UCSD-AML1 (cell line): ENCODE data around the gene ROR1.

ENCODE experiments used
- DNase-seq: peaks from one replicate; lab custom pipeline; 2025; ENCODE audit not compliant: unreplicated experiment; lab: John Stamatoyannopoulos, UW

ROR1 gene

DNA sequence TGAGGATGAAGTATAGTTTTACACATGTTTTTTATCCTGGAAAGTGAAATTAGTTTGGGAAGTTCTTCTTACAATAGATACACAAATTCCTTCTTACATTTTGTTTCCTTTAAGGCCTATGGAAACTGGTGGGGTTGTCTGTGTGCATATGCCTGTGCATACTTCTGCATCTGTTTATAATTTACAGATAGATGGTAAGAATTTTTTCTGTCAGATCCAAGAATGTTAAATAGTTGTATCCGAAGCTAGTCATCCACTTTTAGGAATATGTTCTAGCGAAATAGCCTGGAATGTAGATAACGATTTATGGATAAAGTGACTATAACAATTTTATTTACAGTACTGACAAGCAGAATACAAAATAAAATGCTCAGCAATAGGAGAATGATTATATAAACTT lies 194.1 kb downstream of the ROR1 start:
- DNase-seq, result no peak

DNA sequence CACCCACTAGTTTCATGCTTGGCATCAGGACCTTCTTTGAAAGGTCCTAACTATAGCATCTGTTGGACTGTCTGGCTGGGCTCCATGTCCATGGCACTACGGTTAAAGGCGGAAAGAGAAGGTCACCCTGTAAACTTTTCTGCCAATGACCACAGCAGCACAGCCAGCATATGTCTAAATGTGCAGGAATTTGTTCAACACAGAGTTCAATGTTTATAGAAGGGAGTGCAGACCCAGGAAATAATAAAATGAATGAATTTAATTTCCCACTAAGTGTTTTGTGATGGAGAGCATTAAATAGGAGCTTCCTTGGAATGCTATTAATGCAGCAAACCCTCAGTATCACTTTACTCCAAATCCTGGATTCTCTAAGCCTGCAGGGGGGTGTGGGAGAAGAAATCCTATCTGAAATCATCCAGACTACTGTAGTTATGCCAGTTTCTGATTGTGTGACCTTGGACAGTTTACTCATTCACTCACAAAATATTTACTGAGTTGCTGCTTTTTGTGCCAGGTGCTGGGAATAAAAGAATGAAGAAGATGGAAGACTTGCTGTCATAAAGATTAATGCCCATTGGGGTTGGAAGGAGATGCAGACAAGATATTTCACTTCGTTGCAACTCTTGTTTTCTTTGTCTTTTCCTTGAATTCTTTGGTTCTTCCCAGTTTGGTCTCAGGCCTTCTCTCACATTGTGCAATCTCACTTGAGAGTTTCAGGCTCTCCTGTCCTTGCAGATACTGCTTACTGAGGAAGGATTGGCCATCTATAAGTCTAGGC lies 195.0 kb downstream of the ROR1 start:
- DNase-seq, result no peak

DNA sequence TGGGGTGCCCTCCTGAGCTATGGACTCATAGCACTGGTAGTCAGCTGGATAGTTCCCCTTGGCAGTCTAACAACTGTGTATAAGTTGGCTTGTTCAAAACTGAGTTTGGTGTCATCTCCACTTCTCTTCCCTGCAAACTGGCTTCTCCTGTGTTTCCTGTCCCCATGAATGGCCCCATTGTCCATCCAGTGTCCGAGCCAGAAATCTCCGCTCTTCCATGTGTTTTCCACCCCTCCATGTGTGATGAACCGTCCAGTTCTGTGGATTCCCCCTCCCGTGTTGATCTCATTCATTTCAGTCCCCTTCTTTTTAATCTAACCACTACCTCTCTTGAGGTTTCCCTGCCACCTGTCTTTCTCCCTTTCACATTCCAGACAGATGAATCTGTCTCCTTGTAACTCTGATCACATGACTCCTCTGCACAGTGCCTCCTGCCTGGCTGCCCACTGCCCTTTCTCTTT lies 195.7 kb downstream of the ROR1 start:
- DNase-seq, result no peak

DNA sequence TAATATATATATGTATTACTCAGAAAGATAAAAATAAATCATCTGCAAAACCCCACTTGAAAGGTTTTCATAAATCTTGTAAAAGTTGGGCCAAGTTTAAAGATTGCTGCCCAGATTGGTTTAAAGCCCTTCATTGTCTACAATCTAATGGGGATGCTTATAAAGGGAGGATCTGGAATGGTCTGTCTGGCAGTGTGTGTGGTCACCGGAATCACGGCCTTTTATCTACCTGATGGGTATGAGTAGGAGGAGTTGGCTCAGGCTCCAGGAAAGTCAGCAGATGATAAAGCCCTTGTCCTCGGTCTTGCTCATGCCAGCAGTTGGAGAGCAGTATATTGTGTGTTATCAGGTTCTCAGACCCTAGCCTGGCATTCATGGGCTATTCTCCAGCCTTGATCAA lies 197.7 kb downstream of the ROR1 start:
- DNase-seq, result no peak

DNA sequence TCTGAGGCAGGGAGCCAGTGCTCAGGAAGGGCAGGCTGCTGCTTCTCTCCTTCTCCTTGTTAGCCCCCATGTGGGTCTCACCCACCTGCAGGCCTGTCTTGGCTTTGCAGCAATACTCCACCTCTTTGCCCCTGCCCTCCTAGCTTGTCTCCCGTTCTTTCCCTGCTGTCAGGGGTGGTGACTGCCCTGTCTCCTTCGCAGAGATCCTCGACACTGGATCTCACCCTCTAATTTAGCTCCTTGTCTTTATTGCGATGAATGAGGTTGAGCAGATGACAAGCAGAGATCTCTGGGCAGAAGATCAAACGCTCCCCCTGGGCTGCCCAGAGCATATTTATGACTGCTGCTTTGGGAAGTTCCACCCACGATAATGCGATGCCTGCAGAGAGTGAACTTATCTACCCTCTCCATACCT lies 199.2 kb downstream of the ROR1 start:
- DNase-seq, result no peak

DNA sequence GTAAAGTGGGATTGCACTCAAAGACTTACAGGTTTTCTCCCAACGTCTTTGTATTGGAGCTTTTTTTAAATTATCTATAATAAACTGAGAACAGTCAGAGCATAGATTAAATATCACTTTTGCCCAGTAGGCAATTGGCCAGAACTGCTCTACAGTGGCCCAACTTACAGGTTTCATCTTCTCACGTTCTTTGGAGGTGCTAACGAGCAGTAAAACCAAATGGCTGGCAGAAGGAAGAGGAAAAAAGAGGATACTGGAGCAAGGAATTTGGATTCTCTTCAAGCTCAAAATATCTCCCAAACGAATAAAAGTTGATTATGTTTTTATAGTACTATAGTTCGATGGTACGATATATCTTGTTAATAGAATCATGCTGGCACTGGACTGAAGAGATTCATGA lies 201.1 kb downstream of the ROR1 start:
- DNase-seq, result no peak

DNA sequence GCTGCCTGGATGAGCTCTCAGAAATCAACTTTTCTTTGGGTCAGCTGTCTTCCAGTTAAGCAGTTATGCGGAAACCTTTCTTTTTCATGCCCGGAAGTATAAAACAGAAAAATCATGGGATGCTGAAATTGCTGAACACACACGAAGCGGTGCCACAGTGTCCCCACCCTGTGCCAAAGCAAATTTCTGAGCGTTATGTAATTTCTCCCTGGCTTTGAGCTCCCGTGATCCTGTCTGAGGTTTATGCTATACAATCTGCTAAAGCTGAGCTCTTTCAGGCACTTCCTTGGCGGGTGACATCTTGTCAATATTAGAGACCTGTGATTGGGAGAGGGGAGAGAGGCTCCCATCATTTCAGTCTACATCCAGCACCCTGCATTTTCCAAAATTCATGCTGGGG lies 201.7 kb downstream of the ROR1 start:
- no peak for DNase-seq

DNA sequence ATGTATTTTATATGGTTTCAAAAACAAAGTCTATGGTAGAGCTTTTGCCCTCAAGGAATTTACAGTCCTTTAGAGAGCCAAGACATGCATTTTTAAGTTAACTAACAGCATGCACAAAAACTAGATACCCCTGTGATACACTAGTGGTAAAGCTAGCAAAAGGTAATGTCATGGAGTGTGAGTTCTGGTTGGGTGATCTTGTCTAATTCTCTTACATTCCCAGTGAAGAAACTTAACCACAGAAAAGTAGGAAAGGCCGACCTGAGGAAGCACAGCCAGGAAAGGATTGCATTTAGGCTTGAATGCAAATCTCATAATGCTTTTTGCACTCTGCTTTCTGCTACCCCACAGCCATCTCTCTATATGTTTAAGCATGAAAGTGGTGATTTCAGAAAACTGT lies 202.2 kb downstream of the ROR1 start:
- DNase-seq, result no peak

DNA sequence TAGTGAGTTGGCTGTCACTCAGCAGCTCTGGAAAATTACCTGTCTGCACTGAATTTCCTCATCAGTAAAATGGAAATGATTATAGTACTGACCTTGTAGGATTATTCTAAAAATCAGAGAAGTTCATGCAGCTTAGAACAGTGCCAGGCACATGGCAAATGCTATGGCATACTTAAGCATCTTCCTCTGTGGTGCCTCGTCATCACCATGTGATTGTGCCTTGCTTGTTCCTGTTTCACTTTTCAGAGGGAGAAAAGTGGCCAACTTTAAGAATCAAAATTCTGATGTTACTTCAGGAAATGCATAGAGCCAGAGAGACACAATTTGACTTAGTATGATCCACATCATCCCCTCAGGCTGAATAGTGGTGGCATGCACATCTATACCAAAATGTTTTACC lies 203.6 kb downstream of the ROR1 start:
- DNase-seq, result no peak

DNA sequence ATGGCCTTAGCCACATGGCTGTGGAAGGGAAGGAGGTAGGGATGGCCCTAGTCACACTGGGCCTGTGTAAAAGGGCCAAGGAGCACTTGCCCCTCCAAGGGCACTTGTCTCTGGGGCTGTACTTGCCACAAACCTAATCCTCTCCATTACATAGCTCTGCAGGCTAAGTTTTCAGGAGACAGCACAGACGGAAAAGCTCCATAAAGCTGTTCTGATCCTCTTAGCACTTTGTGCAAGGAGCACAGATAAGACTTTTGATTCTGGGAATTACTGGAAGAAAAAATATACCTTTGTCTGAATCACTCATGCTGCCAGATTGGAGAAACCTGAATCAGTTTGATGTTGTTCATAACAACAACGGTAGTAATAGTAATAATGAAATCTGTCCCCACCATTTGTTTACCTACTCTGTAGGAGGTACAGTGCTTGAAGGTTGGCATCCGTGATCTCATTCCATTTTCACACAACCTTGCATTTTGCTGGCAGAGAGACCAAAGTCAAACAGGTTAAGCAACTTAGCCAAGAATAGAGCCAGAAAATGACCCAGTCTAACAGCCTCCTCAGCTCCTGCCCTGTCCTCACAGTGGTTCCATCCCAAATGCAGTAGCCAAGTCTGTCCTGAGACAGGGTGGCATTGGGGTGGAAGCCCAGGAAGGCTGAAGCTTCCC lies 207.1 kb downstream of the ROR1 start:
- DNase-seq, result no peak

DNA sequence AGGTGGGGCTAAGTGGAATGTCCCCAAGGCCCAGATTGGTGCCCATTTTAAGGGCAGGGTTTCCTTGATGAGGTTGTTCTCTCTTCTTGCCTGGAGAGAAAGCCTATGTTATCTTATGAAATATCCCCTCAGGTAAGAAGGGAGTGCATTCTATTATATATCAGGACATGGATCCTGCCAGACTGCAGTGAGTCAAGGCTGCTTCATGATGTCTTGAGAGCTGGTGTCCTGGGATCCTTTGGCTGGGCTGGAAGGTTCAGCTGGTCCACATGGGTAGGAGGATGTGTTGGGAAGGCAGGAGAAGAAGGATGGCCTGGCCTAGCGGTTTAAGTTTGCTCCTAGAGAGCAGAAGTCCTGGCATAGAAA lies 207.6 kb downstream of the ROR1 start:
- no peak for DNase-seq

DNA sequence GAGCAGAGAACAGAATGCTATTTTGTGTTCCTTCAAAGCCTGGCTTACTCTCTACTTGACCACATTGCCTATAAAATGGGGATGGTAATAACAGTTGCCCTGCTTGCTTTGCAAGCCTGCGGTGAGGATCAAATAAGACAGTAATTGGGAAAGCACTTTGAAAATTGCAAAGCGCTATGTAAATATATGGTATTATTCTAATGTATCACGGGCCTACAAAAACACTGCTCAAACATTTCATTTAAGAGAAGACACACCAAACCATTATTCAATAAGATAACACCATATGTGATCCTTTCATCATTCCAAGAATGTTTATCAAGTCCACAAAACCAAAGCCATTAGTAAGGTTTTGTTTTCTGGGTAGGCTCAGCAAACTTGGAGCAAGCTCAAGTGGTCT lies 208.4 kb downstream of the ROR1 start:
- DNase-seq, result no peak

DNA sequence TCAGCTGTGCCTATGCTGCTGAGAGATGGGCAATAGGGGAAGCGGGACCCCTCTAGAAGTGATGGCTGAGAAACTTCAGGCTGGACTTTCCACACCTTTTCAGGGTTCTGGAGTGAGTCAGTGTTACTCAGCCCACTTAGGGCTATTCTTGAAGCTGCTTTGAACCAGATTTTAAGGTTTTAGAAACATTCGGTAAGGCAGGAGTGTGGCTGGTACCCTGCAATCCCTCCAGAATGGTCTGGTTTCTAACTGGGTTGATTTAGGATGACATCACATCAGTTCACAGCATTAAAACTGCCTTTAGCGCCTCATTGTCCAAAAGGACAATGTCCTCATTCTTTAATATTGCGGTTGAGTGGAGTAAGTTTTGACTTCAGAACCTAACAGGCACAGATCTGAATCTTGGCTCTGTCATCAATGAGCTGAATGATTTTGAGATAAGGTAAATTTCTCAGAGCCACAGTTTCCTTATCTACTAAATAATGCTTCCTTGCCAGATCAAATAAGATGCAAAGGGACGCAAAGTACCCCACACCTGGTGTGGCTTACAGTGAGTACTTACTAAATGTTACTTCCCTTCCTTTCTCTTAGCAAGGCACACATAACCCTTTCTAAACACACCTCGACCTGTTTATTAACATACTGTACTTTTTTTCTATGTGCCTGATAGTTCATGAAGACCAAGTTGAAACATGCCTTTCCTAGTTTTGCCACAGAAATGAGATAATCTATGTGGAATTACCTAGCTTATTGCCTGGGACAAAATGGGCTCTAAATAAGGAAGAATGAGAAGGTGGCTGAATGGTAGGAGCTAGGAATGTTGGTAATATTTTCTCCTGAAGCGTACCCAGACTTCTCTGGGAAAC lies 209.8 kb downstream of the ROR1 start:
- no peak for DNase-seq

DNA sequence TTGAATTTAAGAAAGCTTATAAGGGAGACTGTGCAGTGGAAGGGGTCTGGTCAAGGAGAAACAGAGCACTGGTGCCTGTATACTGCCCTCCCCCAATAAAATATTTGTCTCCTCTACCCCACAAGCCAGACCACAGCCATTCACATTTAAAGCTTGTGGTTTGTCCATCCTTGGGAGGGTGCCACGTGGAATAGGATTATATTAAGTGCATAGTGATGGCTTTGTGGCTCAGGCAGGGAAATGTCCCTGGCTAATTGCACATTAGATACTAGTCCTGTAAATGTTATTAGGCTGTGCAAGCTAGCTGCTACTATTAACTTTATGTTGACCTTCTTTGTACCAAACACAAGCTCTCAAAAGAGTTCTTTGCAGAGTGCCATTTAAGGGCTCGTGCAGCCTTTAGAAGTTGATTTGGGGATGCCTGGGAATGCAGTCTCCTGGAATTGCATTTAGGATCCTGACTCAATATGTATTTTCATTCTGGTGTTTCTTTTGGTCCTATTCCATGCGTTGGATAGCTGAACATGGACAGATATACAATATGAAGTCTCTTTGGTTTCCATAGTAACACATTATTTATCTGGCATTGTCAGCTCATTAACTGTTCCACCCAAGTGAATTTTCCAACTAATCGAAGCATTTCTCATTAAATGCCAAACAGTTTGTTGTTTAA lies 210.6 kb downstream of the ROR1 start:
- no peak for DNase-seq

DNA sequence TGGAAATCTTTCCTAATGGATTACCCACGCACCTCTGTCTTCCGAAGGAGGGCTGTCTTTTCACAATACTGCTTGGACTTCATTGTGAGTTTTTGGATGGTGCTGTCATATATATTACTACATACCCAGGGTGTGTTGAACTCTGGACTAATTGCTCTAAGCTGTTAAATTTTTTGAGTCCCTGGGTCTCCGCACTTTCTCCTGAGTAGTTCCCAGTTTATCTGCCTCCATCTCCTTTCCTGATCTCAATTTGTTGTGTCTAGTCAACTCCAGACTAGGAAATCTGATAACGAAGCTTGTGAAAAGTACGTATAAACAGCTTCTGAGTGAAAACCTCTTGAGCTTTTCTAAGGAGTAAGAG lies 211.1 kb downstream of the ROR1 start:
- no peak for DNase-seq

DNA sequence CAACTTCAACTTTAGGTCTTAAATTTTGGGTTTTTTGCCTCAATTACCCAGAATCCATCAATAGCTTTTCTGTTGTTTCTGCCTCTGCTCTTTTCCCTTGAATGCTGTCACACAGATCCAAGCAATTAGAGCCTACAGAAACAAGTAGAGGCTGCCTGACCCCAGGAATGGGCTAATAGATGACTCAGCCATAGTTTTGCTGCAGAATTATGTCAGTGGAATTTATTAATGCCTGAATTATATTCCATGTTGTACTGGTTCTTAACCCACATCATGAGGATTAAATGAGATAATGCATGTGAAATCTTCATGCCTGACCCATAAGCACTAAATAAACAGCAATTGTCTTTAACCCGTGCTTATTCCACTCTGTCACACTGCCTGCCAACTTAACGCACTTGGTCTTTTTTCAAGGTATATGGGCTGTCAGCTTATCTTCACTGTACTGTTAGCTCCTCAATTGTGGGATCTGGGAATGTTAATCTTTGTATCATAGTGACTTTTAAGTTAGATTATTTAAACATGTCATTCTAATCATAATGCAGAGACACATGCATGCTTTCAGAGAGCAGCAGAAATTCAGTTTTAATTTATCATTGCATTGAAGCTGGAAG lies 213.3 kb downstream of the ROR1 start:
- no peak for DNase-seq

DNA sequence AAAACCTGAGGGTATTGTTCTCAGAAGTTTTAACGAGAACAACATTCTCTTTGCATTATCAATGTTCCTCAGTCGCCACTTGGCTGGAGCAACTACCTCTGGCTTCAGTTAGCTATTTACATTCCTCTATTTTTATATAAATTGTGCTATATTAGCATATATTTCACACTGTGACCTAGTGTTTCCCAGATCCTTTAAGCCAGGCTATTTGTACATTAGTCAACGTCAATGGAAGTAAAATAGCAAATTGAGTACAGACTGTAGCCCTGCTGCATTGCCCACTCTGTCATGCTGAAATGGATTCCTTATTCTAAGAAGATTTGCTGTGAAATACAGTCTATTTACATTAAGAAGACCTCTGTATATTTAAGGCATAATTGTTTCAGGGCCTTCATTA lies 213.8 kb downstream of the ROR1 start:
- DNase-seq, result no peak

DNA sequence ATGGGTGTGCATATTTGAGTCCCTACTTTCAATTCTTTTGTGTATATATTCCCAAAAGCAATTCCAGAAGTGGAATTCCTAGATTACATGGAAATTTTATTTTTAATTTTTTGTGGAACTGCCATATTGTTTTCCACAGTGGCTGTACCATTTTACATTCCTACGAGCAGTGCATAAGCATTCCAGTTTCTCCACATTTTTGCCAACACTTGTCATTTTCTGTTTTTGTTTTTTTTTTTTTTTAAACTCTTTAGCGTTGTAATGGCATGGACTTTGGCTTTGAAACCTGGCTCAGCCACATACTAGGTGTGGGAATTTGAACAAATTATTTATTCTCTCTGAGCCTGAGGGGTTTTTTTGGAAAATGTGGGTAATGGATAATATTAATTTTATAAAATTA lies 215.1 kb downstream of the ROR1 start:
- DNase-seq, result no peak

DNA sequence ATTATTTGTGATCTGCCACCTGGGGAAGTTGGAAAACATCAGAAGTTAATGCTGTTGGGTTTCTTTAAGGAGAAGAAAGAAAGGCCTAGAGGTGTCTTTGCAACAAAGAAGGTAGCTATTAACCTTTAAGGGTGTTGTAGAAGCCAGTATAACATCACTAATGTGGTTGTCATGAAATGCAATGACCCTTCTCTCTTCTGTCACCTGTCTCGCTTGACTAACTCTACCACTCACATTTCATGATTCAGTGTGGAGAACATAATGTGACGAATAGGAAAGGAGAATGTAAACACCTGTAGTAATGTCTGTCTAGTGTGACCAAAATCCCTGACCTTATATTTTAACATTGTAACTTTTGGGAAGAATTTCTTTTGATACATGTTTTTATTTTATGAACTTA lies 217.9 kb downstream of the ROR1 start:
- no peak for DNase-seq

DNA sequence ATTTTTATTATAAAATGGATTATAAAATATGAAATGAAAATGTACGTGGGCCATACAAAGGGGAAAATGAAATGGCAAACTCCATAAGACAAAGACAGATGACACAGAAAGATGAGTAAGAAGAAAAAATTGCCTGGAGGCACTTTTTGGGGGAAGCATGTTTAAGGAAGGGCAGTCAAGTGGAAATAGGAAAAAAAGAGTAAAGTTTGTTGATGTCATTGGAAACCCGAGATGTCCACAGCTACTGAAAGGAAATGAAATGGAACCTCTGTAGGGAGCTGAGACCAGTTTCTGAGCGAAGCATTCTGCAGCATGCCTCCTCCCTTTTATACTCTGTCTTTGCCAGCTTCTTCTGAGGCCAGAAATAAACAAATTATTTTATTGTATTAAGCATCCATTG lies 226.2 kb downstream of the ROR1 start:
- DNase-seq, result no peak

DNA sequence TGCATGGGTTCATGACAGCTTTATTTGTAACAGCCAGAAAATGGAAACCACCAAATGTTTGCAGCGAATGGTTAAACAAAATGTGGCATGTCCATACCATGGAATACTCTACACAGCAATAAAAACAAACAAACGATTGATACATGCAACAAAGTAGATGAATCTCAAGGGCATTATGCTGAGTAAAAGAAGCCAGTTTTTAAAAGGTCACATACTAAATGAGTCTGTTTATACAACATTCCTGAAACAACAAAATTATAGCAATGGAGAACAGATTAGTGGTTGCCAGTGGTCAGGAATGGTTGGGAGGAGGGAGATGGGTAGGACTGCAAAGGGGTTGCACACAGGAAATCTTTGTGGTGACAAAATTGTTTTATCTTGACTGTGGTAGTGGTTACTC lies 227.2 kb downstream of the ROR1 start:
- no peak for DNase-seq
